AG09319 (cell line): Measurements from ENCODE around the gene VHLL.
"Not testable (repeated sequence)": the region's sequence is repeated elsewhere in the genome, so short reads cannot be mapped to it uniquely, and the experiment has no call there.

ENCODE experiments used
- DNase-seq: peaks from one replicate; pipeline ENCODE4 v3.0.0-alpha.2; 2010; ENCODE audit warnings: low read depth; ENCODE audit errors: extremely low read depth
- CTCF ChIP-seq: IDR thresholded peaks from 2 replicates; pipeline ENCODE4 v1.5.1; 2011; ENCODE audit warnings: low read depth, mild to moderate bottlenecking, inconsistent platforms, low read length, moderate library complexity

The VHLL gene

GRCh38 chr1:156298852-156299357, at the start of gene VHLL:
Gene VHLL (minus strand): TSS chr1:156299307. CDS start chr1:156299189, 118 bp downstream.
- no peak for DNase-seq
- no peak for TF ChIP-seq CTCF

- no peak; the same call in 1 of the 2 replicates for TF ChIP-seq CTCF
- peak; percentile 60 for DNase-seq
Observed at GRCh38 chr1:156347331-156347730, 48.2 kb upstream of the VHLL start.

GRCh38 chr1:156346636-156347035, 47.5 kb upstream of the VHLL start:
- TF ChIP-seq CTCF = no peak
- peak; percentile 38 for DNase-seq

GRCh38 chr1:156346035-156346434, 46.9 kb upstream of the VHLL start:
- not testable (repeated sequence) for DNase-seq

GRCh38 chr1:156344409-156344808, 45.3 kb upstream of the VHLL start:
- no peak for DNase-seq
- TF ChIP-seq CTCF = no peak

- DNase-seq = no peak
- TF ChIP-seq CTCF = no peak
Observed at GRCh38 chr1:156342166-156342955, 43.3 kb upstream of the VHLL start.

- DNase-seq = peak; percentile 100
- no peak for TF ChIP-seq CTCF
Observed at GRCh38 chr1:156338180-156338976, 39.3 kb upstream of the VHLL start, which contains the start of the genes CCT3 and TSACC. Gene CCT3 (minus strand): TSS chr1:156338292. CDS start chr1:156338184, 108 bp downstream. Gene TSACC (plus strand): TSS chr1:156338526. CDS start chr1:156339758, 1,232 bp downstream.
